HPDE6-E6E7 (cell line): ENCODE results near the gene FANCC.
"Not testable (repeated sequence)": the region's sequence is repeated elsewhere in the genome, so short reads cannot be mapped to it uniquely, and the experiment has no call there.

Experiments used
- DNase-seq: peaks from one replicate; pipeline ENCODE4 v3.0.0; 2011; ENCODE audit warnings: missing footprints; ENCODE audit errors: extremely low spot score

FANCC gene

GRCh38 chr9:95280745-95281144 lies 36.8 kb downstream of the FANCC start:
- no peak for DNase-seq

DNA sequence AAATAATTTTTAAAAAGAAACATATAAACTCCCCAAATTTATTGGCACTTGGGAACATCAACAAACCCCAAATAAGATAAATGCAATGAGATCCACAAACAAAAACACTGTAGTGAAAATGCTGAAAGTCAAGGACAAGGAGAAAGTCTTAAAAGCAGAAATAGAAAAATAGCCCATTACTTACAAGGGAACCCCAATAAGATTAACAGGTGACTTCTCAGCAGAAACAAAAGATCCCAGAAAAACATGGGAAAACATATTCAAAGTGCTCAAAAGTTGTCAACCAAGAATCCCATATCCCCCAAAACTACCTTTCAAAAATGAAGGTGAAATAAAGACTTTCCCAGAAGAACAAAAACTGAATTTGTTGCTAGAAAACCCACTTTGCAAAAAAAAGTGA lies 40.0 kb downstream of the FANCC start:
- no peak for DNase-seq

DNA sequence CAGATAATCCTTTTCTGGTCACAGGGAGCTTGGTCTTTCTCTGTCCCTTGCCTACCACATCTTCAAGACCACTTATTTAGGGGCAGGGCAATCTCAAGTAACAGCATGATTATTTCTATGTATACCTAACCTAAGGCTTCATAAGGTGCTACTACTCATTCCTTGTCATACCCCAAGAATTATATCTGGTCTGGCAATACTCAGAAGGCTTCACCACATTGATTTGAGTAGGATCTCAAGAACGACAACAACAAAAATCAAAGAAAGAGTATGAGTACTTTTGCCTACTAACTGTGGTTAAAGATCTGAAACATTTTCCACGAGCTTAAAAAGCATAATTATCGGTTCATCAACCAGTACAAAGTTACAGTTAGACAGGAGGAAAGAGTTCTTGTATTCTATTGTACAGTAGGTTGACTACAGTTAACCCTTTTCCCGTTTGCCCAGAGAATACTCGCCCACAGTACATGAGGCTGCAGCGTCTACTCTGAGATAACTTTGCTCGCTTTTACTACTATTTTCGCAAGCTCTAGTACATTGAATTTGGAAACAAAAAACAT lies 41.0 kb downstream of the FANCC start:
- DNase-seq = no peak

DNA sequence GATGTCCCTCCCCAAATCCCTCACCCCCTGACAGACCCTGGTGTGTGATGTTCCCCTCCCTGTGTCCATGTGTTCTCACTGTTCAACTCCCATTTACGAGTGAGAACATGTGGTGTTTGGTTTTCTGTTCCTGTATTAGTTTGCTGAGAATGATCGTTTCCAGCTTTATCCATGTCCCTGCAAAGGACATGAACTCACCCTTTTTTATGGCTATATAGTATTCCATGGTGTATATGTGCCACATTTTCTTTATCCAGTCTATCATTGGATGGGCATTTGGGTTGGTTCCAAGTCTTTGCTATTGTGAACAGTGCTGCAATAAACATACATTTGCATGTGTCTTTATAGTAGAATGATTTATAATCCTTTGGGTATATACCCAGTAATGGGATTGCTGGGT lies 43.3 kb downstream of the FANCC start:
- not testable (repeated sequence) for DNase-seq

GRCh38 chr9:95273369-95274022 lies 44.0 kb downstream of the FANCC start:
- DNase-seq = no peak

DNA sequence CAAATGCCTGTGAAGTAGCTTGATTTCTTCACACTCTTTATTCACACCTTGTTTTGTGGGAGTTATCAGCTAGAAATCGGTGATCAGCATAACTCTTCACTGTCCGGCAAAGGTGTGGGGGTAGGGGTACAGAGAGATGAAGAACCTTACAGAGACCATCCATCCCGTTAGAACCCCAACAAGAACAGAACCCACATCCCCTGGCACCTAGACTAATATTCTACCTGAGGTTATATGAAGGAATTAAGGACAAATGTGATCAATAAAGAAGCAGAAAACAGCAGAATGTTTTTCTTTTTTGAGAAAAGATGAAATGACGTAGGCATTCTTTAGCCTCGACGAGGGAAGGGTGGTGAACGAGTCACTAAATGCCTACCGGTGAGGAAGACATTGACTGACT lies 44.7 kb downstream of the FANCC start:
- DNase-seq = no peak

GRCh38 chr9:95270790-95271189 lies 46.7 kb downstream of the FANCC start:
- DNase-seq = no peak

DNA sequence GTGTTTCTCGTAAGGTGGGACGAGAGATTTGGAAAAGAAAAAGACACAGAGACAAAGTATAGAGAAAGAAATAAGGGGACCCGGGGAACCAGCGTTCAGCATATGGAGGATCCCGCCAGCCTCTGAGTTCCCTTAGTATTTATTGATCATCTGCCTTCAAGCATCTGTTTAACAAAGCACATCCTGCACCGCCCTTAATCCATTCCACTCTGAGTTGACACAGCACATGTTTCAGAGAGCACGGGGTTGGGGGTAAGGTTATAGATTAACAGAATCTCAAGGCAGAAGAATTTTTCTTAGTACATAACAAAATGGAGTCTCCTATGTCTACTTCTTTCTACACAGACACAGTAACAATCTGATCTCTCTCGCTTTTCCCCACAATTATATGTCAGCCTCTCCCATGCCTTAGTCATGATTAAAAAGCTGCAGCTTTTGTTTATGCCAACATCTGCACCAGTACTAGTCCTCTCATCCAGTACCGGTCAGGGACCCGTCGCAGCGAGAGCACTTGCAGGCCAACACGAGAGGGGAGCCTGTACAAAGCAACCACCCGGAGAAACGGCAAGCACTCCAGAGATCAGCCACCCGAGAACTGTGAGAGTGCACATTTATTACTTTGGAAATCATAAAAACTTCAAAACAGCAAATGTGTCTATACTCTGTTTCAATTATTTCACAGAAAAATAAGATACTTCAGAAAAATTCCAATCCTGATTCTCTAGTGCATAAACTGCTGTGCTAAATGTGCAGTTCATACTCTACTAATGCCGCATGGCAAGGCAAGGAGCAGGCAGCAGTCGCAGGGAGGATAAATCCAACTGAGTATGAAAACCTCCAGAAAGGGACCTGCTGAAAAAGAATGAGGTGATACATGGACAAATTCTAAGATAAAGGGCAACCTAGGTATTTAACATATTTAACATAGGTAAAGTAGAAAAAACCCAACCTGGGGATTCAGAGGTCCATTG lies 47.4 kb downstream of the FANCC start:
- not testable (repeated sequence) for DNase-seq

- DNase-seq = peak; percentile 7
Measured at GRCh38 chr9:95268681-95269080, 48.8 kb downstream of the FANCC start.

DNA sequence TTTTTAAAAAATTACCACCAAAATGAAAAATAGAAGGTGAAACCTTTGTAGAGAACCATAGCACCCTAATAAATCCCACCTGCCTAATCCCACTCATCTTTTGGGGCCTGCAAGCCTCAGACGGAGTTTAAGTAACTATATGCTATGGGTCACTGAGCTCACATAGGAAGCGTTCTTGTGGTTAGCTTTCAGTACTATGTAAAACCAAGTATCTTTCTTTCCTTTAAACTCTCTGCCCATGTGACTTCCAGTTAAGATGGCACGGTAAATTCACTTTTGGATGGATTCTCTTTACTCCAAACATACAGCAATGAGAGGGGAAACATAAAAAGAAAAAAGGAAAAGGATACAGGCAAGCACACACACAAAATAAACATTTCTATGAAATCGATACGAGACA lies 50.9 kb downstream of the FANCC start:
- DNase-seq = no peak

GRCh38 chr9:95265960-95266359 lies 51.5 kb downstream of the FANCC start:
- no peak for DNase-seq

DNA sequence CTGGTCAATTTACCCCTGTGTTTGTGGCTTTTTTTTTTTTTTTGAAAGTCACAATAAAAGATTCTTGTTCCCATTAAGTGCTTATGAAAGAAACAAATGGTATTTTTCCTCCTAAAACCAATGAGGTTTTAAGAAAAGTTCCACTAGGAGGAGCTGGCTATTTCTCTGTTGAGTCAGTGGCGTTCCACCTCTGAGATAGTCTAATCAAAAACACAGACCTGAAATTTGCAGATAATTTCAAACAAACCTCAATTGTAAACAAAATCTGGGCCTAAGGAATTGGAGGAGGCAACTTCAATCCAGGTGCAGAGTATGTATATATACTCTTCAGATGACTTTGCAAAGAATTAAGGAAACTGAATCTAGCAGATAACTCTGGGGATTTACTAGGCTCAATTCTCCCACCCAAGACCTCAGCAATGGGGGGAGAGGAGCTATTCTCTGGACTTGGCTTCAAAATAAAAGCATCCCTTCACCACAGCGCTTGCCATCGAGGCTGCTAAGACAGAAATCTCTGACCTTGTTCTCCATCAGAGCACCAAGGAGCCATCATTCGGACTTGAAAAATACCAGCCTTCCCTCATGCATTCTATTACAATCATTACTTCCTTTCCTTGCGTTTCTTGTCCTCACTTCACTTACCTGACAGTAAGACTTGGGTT lies 52.4 kb downstream of the FANCC start:
- no peak for DNase-seq

DNA sequence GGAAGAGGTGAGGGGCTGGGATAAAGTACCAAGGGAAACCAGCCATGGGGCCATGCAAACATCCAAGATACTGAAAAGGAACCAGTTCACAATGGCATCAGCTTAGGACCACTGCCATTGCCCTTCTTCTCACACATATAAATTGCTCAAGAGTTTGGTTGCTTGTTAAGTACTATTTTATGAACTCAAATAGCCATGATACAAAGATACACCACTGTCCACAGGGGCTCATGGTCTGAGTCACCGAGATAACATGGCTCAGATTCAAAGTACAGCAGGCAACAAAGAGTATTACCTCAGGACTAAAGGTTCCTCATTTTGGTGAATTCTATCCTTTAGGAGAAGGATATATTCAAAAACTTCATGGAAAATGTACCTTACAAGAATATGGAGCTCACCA lies 55.6 kb downstream of the FANCC start:
- DNase-seq = no peak

GRCh38 chr9:95250462-95251221 lies 66.9 kb downstream of the FANCC start:
- no peak for DNase-seq

- DNase-seq = no peak
Measured at GRCh38 chr9:95249986-95250385, 67.5 kb downstream of the FANCC start.

DNA sequence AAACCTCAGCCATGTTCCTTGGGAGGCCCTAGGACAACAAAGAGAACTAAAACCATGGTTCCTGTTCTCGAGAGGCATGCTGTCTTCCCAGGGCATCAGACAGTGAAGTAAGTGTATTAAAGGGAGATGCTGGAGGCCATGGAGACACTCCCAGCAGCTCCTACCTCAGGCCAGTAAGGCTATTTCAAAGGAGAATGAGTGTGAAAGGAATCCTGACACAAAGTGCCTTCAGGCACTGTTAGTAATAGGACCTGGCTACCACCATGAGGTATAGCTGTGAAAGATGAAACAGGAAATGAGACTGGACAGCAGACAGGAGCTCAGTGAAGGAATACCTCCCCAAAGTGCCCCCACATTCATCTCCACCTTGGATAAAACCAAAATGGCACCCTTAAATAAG lies 71.0 kb downstream of the FANCC start:
- no peak for DNase-seq

DNA sequence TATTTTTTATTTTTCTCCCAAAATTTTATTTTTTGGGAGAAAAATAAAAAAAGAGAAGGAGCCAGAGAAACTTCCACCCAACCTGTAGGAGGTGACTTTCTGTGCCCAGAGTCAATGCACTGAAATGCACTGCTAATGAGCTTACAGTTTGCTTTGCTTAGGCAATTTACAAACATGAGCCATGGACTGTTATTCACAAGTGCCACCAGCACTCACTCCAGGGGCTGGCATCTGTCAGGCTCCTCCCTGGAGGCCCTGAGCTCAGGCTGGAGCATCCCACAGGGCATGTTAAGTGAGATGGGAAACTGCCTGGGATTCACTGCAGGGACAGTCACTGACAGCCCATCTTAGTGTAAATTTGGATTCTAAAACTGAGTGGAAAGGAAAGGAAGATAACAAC lies 74.9 kb downstream of the FANCC start:
- no peak for DNase-seq

DNA sequence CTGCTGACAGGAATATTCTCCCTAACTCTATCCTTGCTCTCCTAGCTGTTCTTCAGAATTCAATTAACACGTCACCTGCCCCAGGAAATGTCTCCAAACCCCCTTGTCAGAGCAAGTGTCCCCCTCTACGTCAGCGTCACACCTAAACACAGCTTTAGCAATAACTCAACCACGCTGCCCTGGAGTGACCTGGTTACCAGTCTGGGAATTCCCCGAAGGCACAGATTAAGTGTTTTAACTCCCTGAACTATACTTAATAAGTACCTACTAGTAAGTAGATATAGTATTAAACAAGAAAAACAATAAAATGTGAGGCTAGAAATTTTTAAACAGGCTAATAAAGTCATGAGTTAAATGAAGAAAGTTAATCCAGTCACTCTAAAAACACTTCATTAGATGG lies 78.4 kb downstream of the FANCC start:
- DNase-seq = no peak

GRCh38 chr9:95237336-95237735 lies 80.2 kb downstream of the FANCC start:
- DNase-seq = no peak

DNA sequence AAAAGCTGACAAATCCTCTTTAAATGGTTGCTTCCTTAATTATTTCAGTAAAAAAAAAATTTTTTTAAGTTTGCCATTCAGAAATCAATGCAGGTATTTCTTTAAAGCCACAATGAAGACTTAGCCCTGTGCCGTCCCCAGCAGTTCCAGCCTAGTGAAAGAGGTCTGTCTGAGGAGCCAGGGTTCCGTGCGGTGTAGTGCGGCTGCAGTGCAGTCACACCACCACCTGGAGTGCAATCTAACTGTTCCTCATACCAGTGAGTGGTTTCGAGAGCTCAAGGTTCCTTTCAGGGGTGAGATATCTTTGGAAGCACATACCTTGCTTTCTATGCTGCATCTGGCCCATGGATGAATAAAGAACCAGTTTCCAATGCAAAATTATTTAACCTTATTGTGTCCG lies 87.5 kb downstream of the FANCC start:
- no peak for DNase-seq

DNA sequence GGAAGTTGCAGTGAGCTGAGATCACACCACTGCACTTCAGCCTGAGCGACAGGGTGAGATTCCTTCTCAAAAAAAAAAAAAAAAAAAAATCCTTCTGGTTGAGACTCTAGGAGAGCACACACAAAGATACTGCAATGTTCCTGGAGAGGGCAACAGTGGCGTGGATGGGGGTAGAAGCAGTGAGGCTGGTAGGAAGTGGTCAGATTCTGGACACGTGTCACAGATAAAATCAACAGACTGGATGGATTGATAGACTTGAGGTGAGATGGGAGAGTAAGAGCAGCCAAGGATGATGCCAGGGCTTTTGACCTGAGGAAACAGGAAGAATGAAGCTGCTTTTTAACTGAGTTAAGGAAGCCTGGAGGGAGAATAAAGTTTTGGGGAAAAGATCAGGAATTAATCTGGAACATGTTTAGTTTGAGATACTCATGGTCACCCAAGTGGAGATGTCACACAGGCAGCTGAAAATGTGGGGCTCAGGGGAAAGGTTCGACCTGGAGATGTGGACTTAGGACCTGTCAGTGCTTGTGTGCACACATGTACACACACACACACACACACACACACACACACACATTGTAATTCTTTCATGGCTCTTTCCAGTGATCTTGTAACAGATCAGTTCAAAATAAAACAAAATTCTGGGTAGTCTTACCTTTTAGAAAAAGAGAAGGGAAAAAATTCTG lies 88.1 kb downstream of the FANCC start:
- DNase-seq = no peak
